Suppressor macrophage treated with lipopolysaccharide for 1 hour (primary cell): Measurements from ENCODE around the gene SOWAHB.
A peak's percentile ranks its signal among the peaks of the same experiment; 100 is the strongest.
"Not testable (repeated sequence)": the region's sequence is repeated elsewhere in the genome, so short reads cannot be mapped to it uniquely, and the experiment has no call there.

Experiments
- DNase-seq, 3 donors: peaks; one replicate each; pipeline ENCODE4 v3.0.0-alpha.2; 2020 to 2022

The SOWAHB gene

GRCh38 chr4:76894537-76895255, 3.2 kb downstream of the SOWAHB start:
- DNase-seq: no peak

- DNase-seq: no peak
Measured at GRCh38 chr4:76892601-76893000, 5.3 kb downstream of the SOWAHB start.

GRCh38 chr4:76892001-76892400, 5.9 kb downstream of the SOWAHB start:
- DNase-seq: no peak

GRCh38 chr4:76886848-76887441, 11.0 kb downstream of the SOWAHB start:
- DNase-seq: no peak

- no peak for DNase-seq
Measured at GRCh38 chr4:76886214-76886613, 11.7 kb downstream of the SOWAHB start.

- no peak for DNase-seq
Measured at GRCh38 chr4:76883147-76883546, 14.8 kb downstream of the SOWAHB start.

- DNase-seq: no peak
Measured at GRCh38 chr4:76882630-76883029, 15.3 kb downstream of the SOWAHB start.

- DNase-seq: no peak
Measured at GRCh38 chr4:76881375-76881774, 16.6 kb downstream of the SOWAHB start.

GRCh38 chr4:76879731-76880364, 18.1 kb downstream of the SOWAHB start:
- DNase-seq: peak; percentile 16 to 50 (median 33)

GRCh38 chr4:76878641-76879165, 19.2 kb downstream of the SOWAHB start:
- DNase-seq: not testable (repeated sequence)

- DNase-seq: no peak
Measured at GRCh38 chr4:76874176-76874575, 23.8 kb downstream of the SOWAHB start.

- no peak for DNase-seq
Measured at GRCh38 chr4:76873495-76873894, 24.4 kb downstream of the SOWAHB start.

- no peak for DNase-seq
Measured at GRCh38 chr4:76872556-76872955, 25.4 kb downstream of the SOWAHB start.

GRCh38 chr4:76868780-76869179, 29.2 kb downstream of the SOWAHB start:
- not testable (repeated sequence) for DNase-seq

- DNase-seq: no peak
Measured at GRCh38 chr4:76867880-76868655, 29.9 kb downstream of the SOWAHB start.

- no peak for DNase-seq
Measured at GRCh38 chr4:76867377-76867776, 30.6 kb downstream of the SOWAHB start.

- DNase-seq: no peak
Measured at GRCh38 chr4:76866641-76867040, 31.3 kb downstream of the SOWAHB start.

- DNase-seq: no peak
Measured at GRCh38 chr4:76858319-76858718, 39.6 kb downstream of the SOWAHB start.

- no peak for DNase-seq
Measured at GRCh38 chr4:76857074-76857409, 40.9 kb downstream of the SOWAHB start.

GRCh38 chr4:76856243-76857073, 41.5 kb downstream of the SOWAHB start:
- DNase-seq: no peak

- no peak for DNase-seq
Measured at GRCh38 chr4:76854858-76855257, 43.1 kb downstream of the SOWAHB start.

- DNase-seq: no peak
Measured at GRCh38 chr4:76851375-76851774, 46.6 kb downstream of the SOWAHB start.
